NCI-H2171 treated with DMSO at 0.1 percent for 48 hours (cell line): Measurements from ENCODE around the gene NIPAL3.
"Not testable (repeated sequence)": the region's sequence is repeated elsewhere in the genome, so short reads cannot be mapped to it uniquely, and the experiment has no call there.

Experiments
- DNase-seq: peaks from one replicate; lab custom pipeline; 2025; lab: John Stamatoyannopoulos, UW

NIPAL3 gene

DNA sequence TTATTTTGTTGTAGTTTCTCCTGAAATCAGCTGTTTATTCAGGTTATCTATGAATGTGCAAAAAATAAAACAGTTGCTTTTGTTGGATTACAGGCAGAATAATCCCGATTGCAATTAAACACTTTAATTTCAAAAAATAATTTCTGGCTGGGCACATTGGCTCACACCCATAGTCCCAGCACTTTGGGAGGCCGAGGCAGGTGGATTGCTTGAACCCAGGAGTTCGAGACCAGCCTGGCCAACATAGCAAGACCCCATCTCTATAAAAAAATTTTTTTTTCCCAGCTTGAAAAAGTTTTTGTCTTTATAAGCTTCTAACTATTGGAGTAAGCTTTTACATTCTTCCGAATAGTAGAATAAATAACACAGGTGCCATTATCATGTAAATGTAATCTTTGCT lies 102.3 kb downstream of the NIPAL3 start:
- no peak for DNase-seq

DNA sequence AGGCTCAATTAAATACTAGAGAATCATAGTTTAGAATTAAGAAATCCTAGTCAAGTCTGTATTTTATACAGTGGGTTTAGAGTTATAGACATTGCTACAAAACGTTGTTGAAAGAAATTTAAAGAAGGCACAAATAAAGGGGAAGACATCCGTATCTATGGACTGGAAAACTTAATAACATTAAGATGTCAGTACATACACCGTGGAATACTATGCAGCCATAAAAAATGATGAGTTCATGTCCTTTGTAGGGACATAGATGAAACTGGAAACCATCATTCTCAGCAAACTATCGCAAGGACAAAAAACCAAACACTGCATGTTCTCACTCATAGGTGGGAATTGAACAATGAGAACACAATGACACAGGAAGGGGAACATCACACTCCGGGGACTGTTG lies 104.7 kb downstream of the NIPAL3 start:
- not testable (repeated sequence) for DNase-seq
